B cell (primary cell): ENCODE measurements around the gene KIF21B. TPM values are rescaled to one million over a fixed set of nuclear protein-coding genes. Genes with fewer than 3 reads are reported as not detected.

ENCODE experiments used
- ATAC-seq: fragments of 200-7000 bp; cut with Tn5 transposase; one replicate; pipeline ENCODE4 v1.10.0; 2021; ENCODE audit warnings: low read depth, mild to moderate bottlenecking, moderate number of reproducible peaks, moderate library complexity
- CTCF ChIA-PET: fragments of 350-600 bp; sonication (Branson Sonifier 250); formaldehyde crosslinking; loops from one replicate; lab custom pipeline; 2021; ENCODE audit warnings: antibody characterized with exemption, inconsistent platforms; lab: Charles Lee
- POLR2A ChIA-PET: fragments of 350-600 bp; sonication (Branson Sonifier 250); formaldehyde crosslinking; loops from one replicate; lab custom pipeline; 2021; ENCODE audit warnings: antibody characterized with exemption; lab: Charles Lee
- DNase-seq: peaks from one replicate; pipeline ENCODE4 v3.0.0; 2013
- H2AFZ ChIP-seq: 2 replicates; pipeline ENCODE4 v1.6.1; 2012; ENCODE audit warnings: mild to moderate bottlenecking, low read depth, low read length; ENCODE audit not compliant: insufficient read depth, poor library complexity, severe bottlenecking
- H3K27ac ChIP-seq, 2 donors: 1 replicate in 1 of 2; 2 replicates in 1 of 2; pipeline ENCODE4 v1.5.1; 2012 to 2013; ENCODE audit warnings: low read length in 2 of 2, mild to moderate bottlenecking in 2 of 2, moderate library complexity in 1 of 2
- H3K27me3 ChIP-seq, 4 experiments: fragments of 200-600 bp in 1 of 4; sonication (generic) in 1 of 4; replicated peaks in 1 of 4; 1 replicate in 2 of 4; 2 replicates in 2 of 4; pipeline versions ENCODE4 v1.6.1 to v1.7.0; 2013 to 2016; ENCODE audit warnings: low read length in 3 of 4, mild to moderate bottlenecking in 2 of 4, mixed read lengths in 1 of 4, moderate library complexity in 1 of 4; ENCODE audit not compliant: insufficient read depth in 4 of 4, control insufficient read depth in 3 of 4; ENCODE audit errors: control extremely low read depth in 1 of 4
- H3K36me3 ChIP-seq, 2 experiments: replicated peaks in 1 of 2; 1 replicate in 1 of 2; 2 replicates in 1 of 2; pipeline versions ENCODE4 v1.6.1 to v1.7.1; 2013; ENCODE audit warnings: low read length in 1 of 2; ENCODE audit not compliant: insufficient read depth in 2 of 2, control insufficient read depth in 1 of 2; ENCODE audit errors: control extremely low read depth in 1 of 2, extremely low read depth in 1 of 2
- H3K4me1 ChIP-seq, 2 donors: fragments of 200-600 bp in 1 of 2; sonication (generic) in 1 of 2; 1 replicate in 1 of 2; 2 replicates in 1 of 2; pipeline versions ENCODE4 v1.5.1 to v1.6.1; 2013 to 2017; ENCODE audit warnings: low read length in 2 of 2; ENCODE audit not compliant: control insufficient read depth in 2 of 2, insufficient read depth in 2 of 2
- H3K4me2 ChIP-seq: replicated peaks from 2 replicates; pipeline ENCODE3; 2012; ENCODE audit warnings: mild to moderate bottlenecking, low read depth, low read length; ENCODE audit not compliant: poor library complexity, severe bottlenecking
- H3K4me3 ChIP-seq, 5 experiments: fragments of 200-600 bp in 1 of 5; sonication (generic) in 1 of 5; 1 replicate in 3 of 5; 2 replicates in 2 of 5; pipeline versions ENCODE4 v1.5.1 to v1.7.0; 2011 to 2016; ENCODE audit warnings: low read length in 4 of 5, mild to moderate bottlenecking in 4 of 5, low read depth in 2 of 5, control low read depth in 1 of 5, moderate library complexity in 1 of 5; ENCODE audit not compliant: insufficient read depth in 1 of 5; ENCODE audit errors: control extremely low read depth in 1 of 5, extremely low read depth in 1 of 5
- H3K79me2 ChIP-seq: fragments of 200-600 bp; sonication (generic); one replicate; pipeline ENCODE4 v1.6.0; 2016; ENCODE audit warnings: low read length; ENCODE audit not compliant: control insufficient read depth, insufficient read depth
- H3K9ac ChIP-seq: fragments of 200-600 bp; sonication (generic); 2 replicates; pipeline ENCODE4 v1.6.1; 2017; ENCODE audit warnings: mild to moderate bottlenecking, low read length, moderate library complexity
- H3K9me3 ChIP-seq, 3 donors: one replicate each; pipeline versions ENCODE4 v1.6.1 to v1.7.1; 2013; ENCODE audit warnings: low read length in 2 of 3; ENCODE audit not compliant: control insufficient read depth in 2 of 3, insufficient read depth in 1 of 3; ENCODE audit errors: control extremely low read depth in 1 of 3
- H4K20me1 ChIP-seq: 2 replicates; pipeline ENCODE4 v1.6.0; 2012; ENCODE audit warnings: mild to moderate bottlenecking, low read length; ENCODE audit not compliant: insufficient read depth, control insufficient read depth, poor library complexity, severe bottlenecking
- H3K27ac Mint-ChIP-seq: one replicate; pipeline ENCODE4 v1.8.0; 2021; ENCODE audit warnings: mixed read lengths
- H3K27me3 Mint-ChIP-seq: one replicate; pipeline ENCODE4 v1.8.0; 2021; ENCODE audit warnings: mixed read lengths
- H3K4me1 Mint-ChIP-seq: one replicate; pipeline ENCODE4 v1.8.0; 2021; ENCODE audit warnings: mixed read lengths
- H3K4me3 Mint-ChIP-seq: one replicate; pipeline ENCODE4 v1.8.0; 2021; ENCODE audit warnings: mixed read lengths
- H3K9me3 Mint-ChIP-seq: one replicate; pipeline ENCODE4 v1.8.0; 2022; ENCODE audit warnings: mixed read lengths; ENCODE audit not compliant: insufficient read depth
- EZH2 ChIP-seq: IDR thresholded peaks from 2 replicates; pipeline ENCODE4 v1.6.1; 2012; ENCODE audit warnings: borderline replicate concordance, low read depth, mild to moderate bottlenecking, moderate library complexity, low read length; ENCODE audit not compliant: insufficient read depth, poor library complexity, severe bottlenecking
- WGBS: methylation state at CpG from one replicate; pipeline ENCODE4 v1.1.5; 2013; ENCODE audit warnings: missing lambda C conversion rate; ENCODE audit not compliant: insufficient coverage; 5-methylcytosine and 5-hydroxymethylcytosine counted together
- intact Hi-C: fragments of 100-400 bp; cut with micrococcal nuclease; formaldehyde crosslinking; loops from one replicate; pipeline ENCODE4 v1.10.0; 2022
- polyA plus RNA-seq: library from polyadenylated mRNA; depleted of rRNA; stranded (reverse); fragments of >200 nt; gene quantifications from 2 replicates; pipeline ENCODE4 v1.2.3, GENCODE V29; 2012
- total RNA-seq, 2 donors: library from RNA; stranded (reverse); fragments of 120-200 nt in 1 of 2; gene quantifications; 1 replicate in 1 of 2; 2 replicates in 1 of 2; pipeline versions ENCODE4 v1.2.3 to v1.2.4, GENCODE V29; 2013 to 2022
- TF ChIP-seq, protein P1 (sequence below): fragments of 200-600 bp; IDR thresholded peaks from one replicate; pipeline ENCODE4 v1.8.0; 2022; ENCODE audit warnings: antibody characterized with exemption, mild to moderate bottlenecking

Gene KIF21B
- total and polyA plus RNA-seq, 2 donors (not counting 1 experiment from before 2014, with no cell fraction given), result 41.1 to 41.6 TPM

GRCh38 chr1:201002510-201002909, 21.0 kb downstream of the KIF21B start:
- Histone ChIP-seq H3K4me2 (no peak overlapping the region), H3K27me3 (no peaks in the 10 kb centered on the region), H4K20me1 (peaks cover 23% of the 10 kb centered on the region), H3K9me3 (no peaks in the 10 kb centered on the region), H3K4me3 (no peak overlapping the region), H3K9ac (no peak overlapping the region), H3K4me1 (no peaks in the 10 kb centered on the region), H3K27ac (no peak overlapping the region), H2AFZ (no peak overlapping the region), H3K79me2 (peaks cover 7% of the 10 kb centered on the region), H3K36me3 (peaks cover 0 to 78% of the 10 kb centered on the region in 2 experiments)
- ChIA-PET POLR2A (no interaction called here), CTCF (no interaction called here)
- H3K4me3 Mint-ChIP-seq, result no peak overlapping the region
- H3K4me1 Mint-ChIP-seq, result peaks cover 3% of the 10 kb centered on the region
- no peak overlapping the region for H3K27ac Mint-ChIP-seq
- TF ChIP-seq EZH2, result no peak
- TF ChIP-seq, protein P1, sequence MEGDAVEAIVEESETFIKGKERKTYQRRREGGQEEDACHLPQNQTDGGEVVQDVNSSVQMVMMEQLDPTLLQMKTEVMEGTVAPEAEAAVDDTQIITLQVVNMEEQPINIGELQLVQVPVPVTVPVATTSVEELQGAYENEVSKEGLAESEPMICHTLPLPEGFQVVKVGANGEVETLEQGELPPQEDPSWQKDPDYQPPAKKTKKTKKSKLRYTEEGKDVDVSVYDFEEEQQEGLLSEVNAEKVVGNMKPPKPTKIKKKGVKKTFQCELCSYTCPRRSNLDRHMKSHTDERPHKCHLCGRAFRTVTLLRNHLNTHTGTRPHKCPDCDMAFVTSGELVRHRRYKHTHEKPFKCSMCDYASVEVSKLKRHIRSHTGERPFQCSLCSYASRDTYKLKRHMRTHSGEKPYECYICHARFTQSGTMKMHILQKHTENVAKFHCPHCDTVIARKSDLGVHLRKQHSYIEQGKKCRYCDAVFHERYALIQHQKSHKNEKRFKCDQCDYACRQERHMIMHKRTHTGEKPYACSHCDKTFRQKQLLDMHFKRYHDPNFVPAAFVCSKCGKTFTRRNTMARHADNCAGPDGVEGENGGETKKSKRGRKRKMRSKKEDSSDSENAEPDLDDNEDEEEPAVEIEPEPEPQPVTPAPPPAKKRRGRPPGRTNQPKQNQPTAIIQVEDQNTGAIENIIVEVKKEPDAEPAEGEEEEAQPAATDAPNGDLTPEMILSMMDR, result no peak
- ATAC-seq (no peak), DNase-seq (no peak)
- intact Hi-C loops, result no loop called here
- H3K27me3 Mint-ChIP-seq, result no peaks in the 10 kb centered on the region
- H3K9me3 Mint-ChIP-seq, result no peaks in the 10 kb centered on the region
- WGBS, result 89% methylated on average over 1 of the region's 1 CpG

DNA sequence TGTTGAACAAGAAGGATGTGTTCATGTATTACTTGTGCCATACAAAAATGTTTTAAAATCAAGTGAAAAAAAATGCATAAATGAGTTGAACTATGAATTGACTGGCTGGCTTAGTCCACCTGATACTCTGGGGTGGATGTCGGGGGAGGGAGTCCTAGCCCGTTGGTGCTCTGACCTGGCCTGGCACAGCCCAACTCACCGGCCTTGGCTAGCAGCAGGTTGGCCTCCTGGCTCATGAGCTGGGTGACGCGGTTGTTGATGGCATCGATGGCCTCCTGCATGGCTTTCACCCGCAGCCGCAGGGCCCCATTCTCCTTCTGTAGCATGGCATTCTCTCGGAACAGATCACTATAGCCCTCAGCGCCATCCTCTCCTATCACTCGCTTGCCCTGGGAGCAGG, 21.6 kb downstream of the KIF21B start:
- no peaks in the 10 kb centered on the region for H3K9me3 Mint-ChIP-seq
- no peaks in the 10 kb centered on the region for H3K27me3 Mint-ChIP-seq
- H3K4me3 ChIP-seq, result no peak overlapping the region
- H4K20me1 ChIP-seq, result peaks cover 20% of the 10 kb centered on the region
- WGBS, result 96% methylated on average over 9 of the region's 11 CpGs
- H3K4me1 Mint-ChIP-seq, result peaks cover 3% of the 10 kb centered on the region
- H3K4me1 ChIP-seq, result no peaks in the 10 kb centered on the region
- H2AFZ ChIP-seq, result no peak overlapping the region
- H3K27ac ChIP-seq, result no peak overlapping the region
- CTCF ChIA-PET, result no interaction called here
- no peaks in the 10 kb centered on the region for H3K27me3 ChIP-seq
- H3K4me2 ChIP-seq, result no peak overlapping the region
- ATAC-seq (no peak), DNase-seq (no peak)
- H3K9me3 ChIP-seq, result no peaks in the 10 kb centered on the region
- H3K36me3 ChIP-seq, result peaks cover 0 to 82% of the 10 kb centered on the region in 2 experiments
- no peak overlapping the region for H3K9ac ChIP-seq
- no peak overlapping the region for H3K27ac Mint-ChIP-seq
- no peak for TF ChIP-seq EZH2
- TF ChIP-seq, protein P1, result no peak
- no peak overlapping the region for H3K4me3 Mint-ChIP-seq
- POLR2A ChIA-PET, result no interaction called here
- intact Hi-C loops, result no loop called here
- H3K79me2 ChIP-seq, result peaks cover 3% of the 10 kb centered on the region
